Measurements from ENCODE around the gene PDLIM4.

DNA sequence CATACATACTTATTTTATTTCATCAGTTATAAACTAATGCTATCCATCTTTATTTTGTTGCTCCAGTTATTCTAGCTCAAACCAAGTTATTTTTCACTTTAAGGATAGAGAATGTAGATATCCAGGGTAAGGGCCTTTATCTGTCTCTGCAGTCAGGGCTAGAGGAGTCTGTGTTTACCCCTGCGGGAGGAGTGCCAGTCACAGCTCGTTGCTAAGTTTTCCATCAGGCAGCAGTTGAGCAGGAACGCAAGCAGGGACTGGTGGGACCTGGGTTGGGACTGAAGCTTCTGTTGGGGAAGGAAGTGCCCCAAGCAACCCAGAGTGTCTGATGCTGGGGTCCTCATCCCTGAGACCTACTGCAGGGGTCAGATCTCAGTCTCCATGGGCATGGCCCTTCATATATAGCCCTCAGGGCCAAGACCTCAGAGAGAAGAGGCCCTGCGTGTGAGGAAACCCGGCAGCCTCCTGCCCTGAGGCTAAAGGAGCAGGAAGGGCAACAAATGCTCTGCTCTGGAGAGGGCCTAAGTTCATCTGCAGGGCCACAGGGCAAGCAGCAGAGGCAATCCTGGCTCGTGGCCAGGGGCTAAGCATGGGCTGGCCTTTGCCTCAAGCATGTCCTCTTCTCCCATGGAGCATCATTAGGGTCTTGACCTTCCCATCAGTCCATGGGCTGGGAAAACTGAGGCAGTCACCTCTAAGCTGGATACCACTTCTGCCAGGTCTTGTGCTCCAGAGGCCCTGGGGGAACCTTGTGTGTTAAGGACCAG is 43.3 kb downstream of the PDLIM4 start:
- TF ChIP-seq CTCF (conservative IDR thresholded peaks at IDR 0.05) (no peak), EZH2 (IDR thresholded peaks at IDR 0.05; ENCODE audit: low read depth) (no peak)
